HEK293 (cell line): ENCODE measurements around the gene RXRG.

ENCODE experiments used
- CTCF ChIA-PET: fragments of 350-600 bp; formaldehyde crosslinking; extraction: SDS; loops from one replicate; lab custom pipeline; 2021; ENCODE audit warnings: antibody characterized with exemption; lab: Yijun Ruan, JAX
- POLR2A ChIA-PET: fragments of 300-600 bp; formaldehyde crosslinking; extraction: SDS; loops from one replicate; lab custom pipeline; 2020; ENCODE audit warnings: antibody characterized with exemption, inconsistent platforms; lab: Yijun Ruan, JAX
- H3K27ac ChIP-seq: fragments of 200-500 bp; sonication (Bioruptor generic); 2 replicates; pipeline ENCODE4 v1.5.1; 2014; ENCODE audit warnings: low read depth, low read length, control low read depth, inconsistent platforms; ENCODE audit errors: extremely low read depth
- H3K36me3 ChIP-seq, 2 experiments: fragments of 200-500 bp in 1 of 2; sonication (Bioruptor generic) in 1 of 2; 1 replicate in 1 of 2; 2 replicates in 1 of 2; pipeline ENCODE4 v1.5.1; 2014 to 2017; ENCODE audit warnings: inconsistent platforms in 2 of 2, low read length in 2 of 2; ENCODE audit not compliant: control insufficient read depth in 2 of 2, insufficient read depth in 1 of 2
- H3K4me1 ChIP-seq: fragments of 200-500 bp; sonication (Bioruptor generic); 2 replicates; pipeline ENCODE4 v1.5.1; 2014; ENCODE audit warnings: mild to moderate bottlenecking, low read length, inconsistent platforms; ENCODE audit not compliant: control insufficient read depth, insufficient read depth
- H3K4me3 ChIP-seq: 2 replicates; pipeline ENCODE4 v1.5.1; 2011; ENCODE audit warnings: low read depth, mild to moderate bottlenecking, control low read depth, low read length, moderate library complexity
- H3K9me3 ChIP-seq: fragments of 200-500 bp; sonication (Bioruptor generic); 2 replicates; pipeline ENCODE4 v1.5.1; 2014; ENCODE audit warnings: low read depth, low read length, inconsistent platforms; ENCODE audit not compliant: control insufficient read depth, insufficient read depth
- GFI1B ChIP-seq: fragments of 450-650 bp; formaldehyde crosslinking; IDR thresholded peaks from 2 replicates; pipeline ENCODE4 v1.5.1; 2016; ENCODE audit warnings: missing biosample characterization, missing genetic modification characterization
- GLI4 ChIP-seq: fragments of 450-650 bp; formaldehyde crosslinking; IDR thresholded peaks from 2 replicates; pipeline ENCODE4 v1.5.1; 2016; ENCODE audit warnings: missing biosample characterization, missing genetic modification characterization
- KLF9 ChIP-seq: fragments of 450-650 bp; formaldehyde crosslinking; IDR thresholded peaks from 2 replicates; pipeline ENCODE4 v1.5.1; 2016; ENCODE audit warnings: missing biosample characterization, missing genetic modification characterization, low read depth
- PRDM10 ChIP-seq: fragments of 450-650 bp; formaldehyde crosslinking; IDR thresholded peaks from 2 replicates; pipeline ENCODE4 v1.5.1; 2016; ENCODE audit warnings: missing biosample characterization, missing genetic modification characterization
- TSHZ1 ChIP-seq: fragments of 450-650 bp; formaldehyde crosslinking; IDR thresholded peaks from 2 replicates; pipeline ENCODE4 v1.5.1; 2016; ENCODE audit warnings: missing biosample characterization, missing genetic modification characterization, borderline replicate concordance
- ZBTB17 ChIP-seq: fragments of 450-650 bp; formaldehyde crosslinking; IDR thresholded peaks from 2 replicates; pipeline ENCODE4 v1.5.1; 2016; ENCODE audit warnings: missing biosample characterization, missing genetic modification characterization
- ZBTB48 ChIP-seq: fragments of 450-650 bp; formaldehyde crosslinking; IDR thresholded peaks from 2 replicates; pipeline ENCODE4 v1.5.1; 2016; ENCODE audit warnings: missing biosample characterization, missing genetic modification characterization
- ZNF157 ChIP-seq: fragments of 450-650 bp; formaldehyde crosslinking; IDR thresholded peaks from 2 replicates; pipeline ENCODE4 v1.5.1; 2016; ENCODE audit warnings: missing biosample characterization, missing genetic modification characterization
- ZNF19 ChIP-seq: fragments of 450-650 bp; formaldehyde crosslinking; IDR thresholded peaks from 2 replicates; pipeline ENCODE4; 2016; ENCODE audit warnings: missing biosample characterization, missing genetic modification characterization, low read depth
- ZNF211 ChIP-seq: fragments of 450-650 bp; formaldehyde crosslinking; IDR thresholded peaks from 2 replicates; pipeline ENCODE4 v1.5.1; 2016; ENCODE audit warnings: low read depth, missing biosample characterization, missing genetic modification characterization
- ZNF37A ChIP-seq: fragments of 450-650 bp; IDR thresholded peaks from 2 replicates; pipeline ENCODE4 v1.5.1; 2018; ENCODE audit warnings: missing biosample characterization, missing genetic modification characterization
- ZNF394 ChIP-seq: fragments of 450-650 bp; formaldehyde crosslinking; IDR thresholded peaks from 2 replicates; pipeline ENCODE4 v1.5.1; 2016; ENCODE audit warnings: missing biosample characterization, missing genetic modification characterization, mild to moderate bottlenecking, moderate library complexity, borderline replicate concordance
- ZNF629 ChIP-seq: fragments of 450-650 bp; formaldehyde crosslinking; IDR thresholded peaks from 2 replicates; pipeline ENCODE4 v1.5.1; 2017; ENCODE audit warnings: missing biosample characterization, missing genetic modification characterization
- ZNF747 ChIP-seq: fragments of 450-650 bp; formaldehyde crosslinking; IDR thresholded peaks from 2 replicates; pipeline ENCODE4 v1.5.1; 2016; ENCODE audit warnings: missing biosample characterization, missing genetic modification characterization
- ZNF792 ChIP-seq: fragments of 450-650 bp; formaldehyde crosslinking; IDR thresholded peaks from 2 replicates; pipeline ENCODE4 v1.5.1; 2016; ENCODE audit warnings: missing biosample characterization, missing genetic modification characterization
- ZNF837 ChIP-seq: fragments of 450-650 bp; formaldehyde crosslinking; IDR thresholded peaks from 2 replicates; pipeline ENCODE4 v1.5.1; 2016; ENCODE audit warnings: missing biosample characterization, missing genetic modification characterization
- ZSCAN23 ChIP-seq: fragments of 450-650 bp; formaldehyde crosslinking; IDR thresholded peaks from 2 replicates; pipeline ENCODE4 v1.5.1; 2016; ENCODE audit warnings: missing biosample characterization, missing genetic modification characterization

RXRG gene

GRCh38 chr1:165387961-165388360 is 57.0 kb downstream of the RXRG start:
- Histone ChIP-seq H3K36me3 (no peaks in the 10 kb centered on the region), H3K4me1 (no peaks in the 10 kb centered on the region), H3K9me3 (no peaks in the 10 kb centered on the region), H3K27ac (no peak overlapping the region), H3K4me3 (no peak overlapping the region)
- TF ChIP-seq ZNF837 (no peak), ZNF37A (tag by site-specific recombination) (no peak), ZBTB48 (tag by site-specific recombination) (no peak), ZNF157 (tag by site-specific recombination) (no peak), ZNF211 (tag by site-specific recombination) (no peak)
- ChIA-PET POLR2A (no interaction called here), CTCF (interaction anchor here (0.6 to 4.1 kb wide), 5 partner anchors 17 to 1775 kb away, joined by 3 to 22 read pairs (median 4); no protein-coding TSS in a partner anchor)

GRCh38 chr1:165387505-165387904 is 57.4 kb downstream of the RXRG start:
- Histone ChIP-seq H3K27ac (no peak overlapping the region), H3K4me1 (no peaks in the 10 kb centered on the region), H3K36me3 (no peaks in the 10 kb centered on the region), H3K9me3 (no peaks in the 10 kb centered on the region), H3K4me3 (no peak overlapping the region)
- ChIA-PET CTCF (interaction anchor here (0.7 to 4.1 kb wide), 4 partner anchors 16 to 1774 kb away, joined by 3 to 22 read pairs (median 5); no protein-coding TSS in a partner anchor), POLR2A (no interaction called here)
- TF ChIP-seq ZNF37A (tag by site-specific recombination) (no peak), ZNF19 (tag by site-specific recombination) (no peak), TSHZ1 (tag by site-specific recombination) (no peak), ZSCAN23 (no peak), GFI1B (no peak), ZNF792 (tag by site-specific recombination) (no peak), KLF9 (tag by site-specific recombination) (no peak), ZNF394 (tag by site-specific recombination) (no peak), ZNF629 (tag by site-specific recombination) (no peak), GLI4 (no peak), ZBTB17 (tag by site-specific recombination) (no peak), ZNF157 (tag by site-specific recombination) (no peak), ZNF747 (tag by site-specific recombination) (no peak), PRDM10 (tag by site-specific recombination) (no peak)
- TF ChIP-seq, all 188 proteins: peak for 0
